ENCODE results near the gene PFKL. TPM values are rescaled to one million over a fixed set of nuclear protein-coding genes. Genes with fewer than 3 reads are reported as not detected.

Gene PFKL
- total and polyA plus RNA-seq, 2 experiments from 2014 or later, result 40.3 to 106 TPM

DNA sequence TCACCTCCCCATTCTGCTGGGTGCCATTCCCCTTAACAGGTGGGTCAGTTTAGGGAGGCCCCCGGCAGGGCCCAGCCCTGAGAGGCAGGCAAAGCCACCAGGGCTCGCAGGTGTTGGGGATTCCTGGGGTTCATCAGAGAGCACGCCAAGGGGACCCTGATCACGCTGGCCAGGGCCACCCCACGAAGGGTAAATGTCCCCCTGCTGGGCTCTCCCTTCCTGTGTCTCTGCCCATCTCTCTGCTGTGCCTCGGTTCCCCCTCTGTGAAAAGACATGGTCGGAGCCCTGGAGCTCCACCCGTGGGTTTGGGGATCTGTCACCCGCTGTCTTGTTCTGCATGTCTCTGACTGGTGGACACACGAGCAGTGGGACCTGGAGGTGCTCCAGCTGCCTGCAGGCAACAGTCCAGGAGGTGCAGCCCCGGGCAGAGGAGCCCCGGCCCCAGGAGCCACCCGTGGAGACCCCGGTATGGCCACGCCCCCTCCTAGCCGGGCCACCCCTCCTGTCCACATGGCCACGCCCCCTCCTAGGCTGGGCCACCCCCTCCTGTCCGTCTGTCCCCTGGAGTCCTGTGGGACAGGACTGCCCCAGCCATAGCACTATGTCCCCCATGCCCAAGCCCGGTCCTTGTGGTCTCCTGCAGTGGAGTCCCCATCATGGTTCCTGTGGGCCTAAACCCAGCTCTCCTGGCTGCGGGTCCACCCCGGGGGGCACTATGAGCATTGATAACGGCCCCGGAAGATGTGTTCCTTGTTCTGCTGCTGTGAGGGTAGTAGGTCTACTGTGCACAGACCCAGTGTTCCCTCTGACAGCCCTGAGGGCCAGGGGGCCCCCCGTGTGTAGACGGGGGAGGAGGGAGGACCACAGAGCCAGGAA is 7.7 kb upstream of the PFKL start (continued):
- TF ChIP-seq, protein P1, sequence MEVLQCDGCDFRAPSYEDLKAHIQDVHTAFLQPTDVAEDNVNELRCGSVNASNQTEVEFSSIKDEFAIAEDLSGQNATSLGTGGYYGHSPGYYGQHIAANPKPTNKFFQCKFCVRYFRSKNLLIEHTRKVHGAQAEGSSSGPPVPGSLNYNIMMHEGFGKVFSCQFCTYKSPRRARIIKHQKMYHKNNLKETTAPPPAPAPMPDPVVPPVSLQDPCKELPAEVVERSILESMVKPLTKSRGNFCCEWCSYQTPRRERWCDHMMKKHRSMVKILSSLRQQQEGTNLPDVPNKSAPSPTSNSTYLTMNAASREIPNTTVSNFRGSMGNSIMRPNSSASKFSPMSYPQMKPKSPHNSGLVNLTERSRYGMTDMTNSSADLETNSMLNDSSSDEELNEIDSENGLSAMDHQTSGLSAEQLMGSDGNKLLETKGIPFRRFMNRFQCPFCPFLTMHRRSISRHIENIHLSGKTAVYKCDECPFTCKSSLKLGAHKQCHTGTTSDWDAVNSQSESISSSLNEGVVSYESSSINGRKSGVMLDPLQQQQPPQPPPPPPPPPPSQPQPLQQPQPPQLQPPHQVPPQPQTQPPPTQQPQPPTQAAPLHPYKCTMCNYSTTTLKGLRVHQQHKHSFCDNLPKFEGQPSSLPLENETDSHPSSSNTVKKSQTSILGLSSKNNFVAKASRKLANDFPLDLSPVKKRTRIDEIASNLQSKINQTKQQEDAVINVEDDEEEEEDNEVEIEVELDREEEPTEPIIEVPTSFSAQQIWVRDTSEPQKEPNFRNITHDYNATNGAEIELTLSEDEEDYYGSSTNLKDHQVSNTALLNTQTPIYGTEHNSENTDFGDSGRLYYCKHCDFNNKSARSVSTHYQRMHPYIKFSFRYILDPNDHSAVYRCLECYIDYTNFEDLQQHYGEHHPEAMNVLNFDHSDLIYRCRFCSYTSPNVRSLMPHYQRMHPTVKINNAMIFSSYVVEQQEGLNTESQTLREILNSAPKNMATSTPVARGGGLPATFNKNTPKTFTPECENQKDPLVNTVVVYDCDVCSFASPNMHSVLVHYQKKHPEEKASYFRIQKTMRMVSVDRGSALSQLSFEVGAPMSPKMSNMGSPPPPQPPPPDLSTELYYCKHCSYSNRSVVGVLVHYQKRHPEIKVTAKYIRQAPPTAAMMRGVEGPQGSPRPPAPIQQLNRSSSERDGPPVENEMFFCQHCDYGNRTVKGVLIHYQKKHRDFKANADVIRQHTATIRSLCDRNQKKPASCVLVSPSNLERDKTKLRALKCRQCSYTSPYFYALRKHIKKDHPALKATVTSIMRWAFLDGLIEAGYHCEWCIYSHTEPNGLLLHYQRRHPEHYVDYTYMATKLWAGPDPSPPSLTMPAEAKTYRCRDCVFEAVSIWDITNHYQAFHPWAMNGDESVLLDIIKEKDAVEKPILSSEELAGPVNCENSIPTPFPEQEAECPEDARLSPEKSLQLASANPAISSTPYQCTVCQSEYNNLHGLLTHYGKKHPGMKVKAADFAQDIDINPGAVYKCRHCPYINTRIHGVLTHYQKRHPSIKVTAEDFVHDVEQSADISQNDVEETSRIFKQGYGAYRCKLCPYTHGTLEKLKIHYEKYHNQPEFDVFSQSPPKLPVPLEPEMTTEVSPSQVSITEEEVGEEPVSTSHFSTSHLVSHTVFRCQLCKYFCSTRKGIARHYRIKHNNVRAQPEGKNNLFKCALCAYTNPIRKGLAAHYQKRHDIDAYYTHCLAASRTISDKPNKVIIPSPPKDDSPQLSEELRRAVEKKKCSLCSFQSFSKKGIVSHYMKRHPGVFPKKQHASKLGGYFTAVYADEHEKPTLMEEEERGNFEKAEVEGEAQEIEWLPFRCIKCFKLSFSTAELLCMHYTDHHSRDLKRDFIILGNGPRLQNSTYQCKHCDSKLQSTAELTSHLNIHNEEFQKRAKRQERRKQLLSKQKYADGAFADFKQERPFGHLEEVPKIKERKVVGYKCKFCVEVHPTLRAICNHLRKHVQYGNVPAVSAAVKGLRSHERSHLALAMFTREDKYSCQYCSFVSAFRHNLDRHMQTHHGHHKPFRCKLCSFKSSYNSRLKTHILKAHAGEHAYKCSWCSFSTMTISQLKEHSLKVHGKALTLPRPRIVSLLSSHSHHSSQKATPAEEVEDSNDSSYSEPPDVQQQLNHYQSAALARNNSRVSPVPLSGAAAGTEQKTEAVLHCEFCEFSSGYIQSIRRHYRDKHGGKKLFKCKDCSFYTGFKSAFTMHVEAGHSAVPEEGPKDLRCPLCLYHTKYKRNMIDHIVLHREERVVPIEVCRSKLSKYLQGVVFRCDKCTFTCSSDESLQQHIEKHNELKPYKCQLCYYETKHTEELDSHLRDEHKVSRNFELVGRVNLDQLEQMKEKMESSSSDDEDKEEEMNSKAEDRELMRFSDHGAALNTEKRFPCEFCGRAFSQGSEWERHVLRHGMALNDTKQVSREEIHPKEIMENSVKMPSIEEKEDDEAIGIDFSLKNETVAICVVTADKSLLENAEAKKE (CRISPR knock-in tag; IDR thresholded peaks at IDR 0.05), result no peak
- no peak for TF ChIP-seq STAT1 (IDR thresholded peaks at IDR 0.05; ENCODE audit: unreplicated experiment)
- no peak for TF ChIP-seq ZNF331 (CRISPR knock-in tag; IDR thresholded peaks at IDR 0.05; ENCODE audit: low read depth)
- TF ChIP-seq NANOG (IDR thresholded peaks at IDR 0.05; ENCODE audit: borderline replicate concordance), result no peak
- TF ChIP-seq, protein P2, sequence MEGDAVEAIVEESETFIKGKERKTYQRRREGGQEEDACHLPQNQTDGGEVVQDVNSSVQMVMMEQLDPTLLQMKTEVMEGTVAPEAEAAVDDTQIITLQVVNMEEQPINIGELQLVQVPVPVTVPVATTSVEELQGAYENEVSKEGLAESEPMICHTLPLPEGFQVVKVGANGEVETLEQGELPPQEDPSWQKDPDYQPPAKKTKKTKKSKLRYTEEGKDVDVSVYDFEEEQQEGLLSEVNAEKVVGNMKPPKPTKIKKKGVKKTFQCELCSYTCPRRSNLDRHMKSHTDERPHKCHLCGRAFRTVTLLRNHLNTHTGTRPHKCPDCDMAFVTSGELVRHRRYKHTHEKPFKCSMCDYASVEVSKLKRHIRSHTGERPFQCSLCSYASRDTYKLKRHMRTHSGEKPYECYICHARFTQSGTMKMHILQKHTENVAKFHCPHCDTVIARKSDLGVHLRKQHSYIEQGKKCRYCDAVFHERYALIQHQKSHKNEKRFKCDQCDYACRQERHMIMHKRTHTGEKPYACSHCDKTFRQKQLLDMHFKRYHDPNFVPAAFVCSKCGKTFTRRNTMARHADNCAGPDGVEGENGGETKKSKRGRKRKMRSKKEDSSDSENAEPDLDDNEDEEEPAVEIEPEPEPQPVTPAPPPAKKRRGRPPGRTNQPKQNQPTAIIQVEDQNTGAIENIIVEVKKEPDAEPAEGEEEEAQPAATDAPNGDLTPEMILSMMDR (conservative IDR thresholded peaks at IDR 0.05; ENCODE audit: low read depth in 2 of 2), result no peak
- TF ChIP-seq, protein P3, sequence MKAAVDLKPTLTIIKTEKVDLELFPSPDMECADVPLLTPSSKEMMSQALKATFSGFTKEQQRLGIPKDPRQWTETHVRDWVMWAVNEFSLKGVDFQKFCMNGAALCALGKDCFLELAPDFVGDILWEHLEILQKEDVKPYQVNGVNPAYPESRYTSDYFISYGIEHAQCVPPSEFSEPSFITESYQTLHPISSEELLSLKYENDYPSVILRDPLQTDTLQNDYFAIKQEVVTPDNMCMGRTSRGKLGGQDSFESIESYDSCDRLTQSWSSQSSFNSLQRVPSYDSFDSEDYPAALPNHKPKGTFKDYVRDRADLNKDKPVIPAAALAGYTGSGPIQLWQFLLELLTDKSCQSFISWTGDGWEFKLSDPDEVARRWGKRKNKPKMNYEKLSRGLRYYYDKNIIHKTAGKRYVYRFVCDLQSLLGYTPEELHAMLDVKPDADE (IDR thresholded peaks at IDR 0.05), result no peak
- TF ChIP-seq EZH2phosphoT487 (IDR thresholded peaks at IDR 0.05; ENCODE audit: unreplicated experiment), result no peak
